ENCODE measurements around the gene RYR3.

DNA sequence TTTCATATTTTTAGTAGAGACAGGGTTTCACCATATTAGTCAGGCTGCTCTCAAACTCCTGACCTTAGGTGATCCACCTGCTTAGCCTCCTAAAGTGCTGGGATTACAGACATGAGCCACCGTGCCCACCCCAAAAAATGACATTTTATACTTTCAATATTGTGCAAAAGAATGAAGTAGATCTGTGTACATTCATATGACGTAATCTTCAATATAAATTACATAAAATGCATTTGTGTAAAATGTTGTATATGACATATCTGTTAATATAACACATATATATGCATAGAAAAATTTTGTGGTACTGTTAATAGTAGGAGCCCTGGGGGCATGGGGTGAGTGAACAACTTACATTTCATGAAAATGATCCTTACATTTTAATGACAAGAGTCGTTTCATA is 71.7 kb downstream of the RYR3 start:
- TF ChIP-seq, protein P1, sequence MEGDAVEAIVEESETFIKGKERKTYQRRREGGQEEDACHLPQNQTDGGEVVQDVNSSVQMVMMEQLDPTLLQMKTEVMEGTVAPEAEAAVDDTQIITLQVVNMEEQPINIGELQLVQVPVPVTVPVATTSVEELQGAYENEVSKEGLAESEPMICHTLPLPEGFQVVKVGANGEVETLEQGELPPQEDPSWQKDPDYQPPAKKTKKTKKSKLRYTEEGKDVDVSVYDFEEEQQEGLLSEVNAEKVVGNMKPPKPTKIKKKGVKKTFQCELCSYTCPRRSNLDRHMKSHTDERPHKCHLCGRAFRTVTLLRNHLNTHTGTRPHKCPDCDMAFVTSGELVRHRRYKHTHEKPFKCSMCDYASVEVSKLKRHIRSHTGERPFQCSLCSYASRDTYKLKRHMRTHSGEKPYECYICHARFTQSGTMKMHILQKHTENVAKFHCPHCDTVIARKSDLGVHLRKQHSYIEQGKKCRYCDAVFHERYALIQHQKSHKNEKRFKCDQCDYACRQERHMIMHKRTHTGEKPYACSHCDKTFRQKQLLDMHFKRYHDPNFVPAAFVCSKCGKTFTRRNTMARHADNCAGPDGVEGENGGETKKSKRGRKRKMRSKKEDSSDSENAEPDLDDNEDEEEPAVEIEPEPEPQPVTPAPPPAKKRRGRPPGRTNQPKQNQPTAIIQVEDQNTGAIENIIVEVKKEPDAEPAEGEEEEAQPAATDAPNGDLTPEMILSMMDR (conservative IDR thresholded peaks at IDR 0.05 in 1 of 2, IDR thresholded peaks at IDR 0.05 in 1 of 2; ENCODE audit: low read depth in 1 of 2, low read length in 2 of 2) = no peak
- no peak for TF ChIP-seq EZH2 (IDR thresholded peaks at IDR 0.05; ENCODE audit: low read length, missing control alignments)
